IPS DF 4.7 (cell line): ENCODE measurements around the gene NECTIN1.
A peak's percentile ranks its signal among the peaks of the same experiment; 100 is the strongest.

Source experiments
- DNase-seq: peaks from one replicate; pipeline ENCODE4 v3.0.0-alpha.2; 2013; ENCODE audit warnings: low spot score; ENCODE audit errors: extremely low read depth

The NECTIN1 gene

GRCh38 chr11:119673052-119673758, 55.8 kb downstream of the NECTIN1 start:
- DNase-seq: no peak

GRCh38 chr11:119672597-119672996, 56.4 kb downstream of the NECTIN1 start:
- DNase-seq: no peak

GRCh38 chr11:119671561-119672015, 57.4 kb downstream of the NECTIN1 start:
- DNase-seq: no peak

- DNase-seq: no peak
Measured at GRCh38 chr11:119671051-119671450, 57.9 kb downstream of the NECTIN1 start.

GRCh38 chr11:119669487-119669886, 59.5 kb downstream of the NECTIN1 start:
- DNase-seq: no peak

- no peak for DNase-seq
Measured at GRCh38 chr11:119668676-119669075, 60.3 kb downstream of the NECTIN1 start.

- DNase-seq: peak; percentile 44
Measured at GRCh38 chr11:119666463-119667131, 62.4 kb downstream of the NECTIN1 start.

GRCh38 chr11:119666061-119666460, 62.9 kb downstream of the NECTIN1 start:
- no peak for DNase-seq

GRCh38 chr11:119664701-119665420, 64.1 kb downstream of the NECTIN1 start:
- no peak for DNase-seq

GRCh38 chr11:119664063-119664572, 64.9 kb downstream of the NECTIN1 start:
- no peak for DNase-seq

GRCh38 chr11:119663279-119663678, 65.7 kb downstream of the NECTIN1 start:
- DNase-seq: no peak

GRCh38 chr11:119661226-119661625, 67.8 kb downstream of the NECTIN1 start:
- no peak for DNase-seq

- no peak for DNase-seq
Measured at GRCh38 chr11:119659971-119660723, 68.9 kb downstream of the NECTIN1 start.

GRCh38 chr11:119652907-119653659, 75.9 kb downstream of the NECTIN1 start:
- DNase-seq: no peak

GRCh38 chr11:119651802-119652584, 77.0 kb downstream of the NECTIN1 start:
- no peak for DNase-seq

GRCh38 chr11:119650251-119650650, 78.7 kb downstream of the NECTIN1 start:
- no peak for DNase-seq

GRCh38 chr11:119647254-119647653, 81.7 kb downstream of the NECTIN1 start:
- DNase-seq: no peak

GRCh38 chr11:119645018-119645417, 84.0 kb downstream of the NECTIN1 start:
- no peak for DNase-seq

GRCh38 chr11:119644502-119644901, 84.5 kb downstream of the NECTIN1 start:
- no peak for DNase-seq

- no peak for DNase-seq
Measured at GRCh38 chr11:119643876-119644225, 85.1 kb downstream of the NECTIN1 start.
